ENCODE results near the gene MYL11.
A peak's percentile ranks its signal among the peaks of the same experiment; 100 is the strongest.
"Not testable (repeated sequence)": the region's sequence is repeated elsewhere in the genome, so short reads cannot be mapped to it uniquely, and the experiment has no call there.

The MYL11 gene

DNA sequence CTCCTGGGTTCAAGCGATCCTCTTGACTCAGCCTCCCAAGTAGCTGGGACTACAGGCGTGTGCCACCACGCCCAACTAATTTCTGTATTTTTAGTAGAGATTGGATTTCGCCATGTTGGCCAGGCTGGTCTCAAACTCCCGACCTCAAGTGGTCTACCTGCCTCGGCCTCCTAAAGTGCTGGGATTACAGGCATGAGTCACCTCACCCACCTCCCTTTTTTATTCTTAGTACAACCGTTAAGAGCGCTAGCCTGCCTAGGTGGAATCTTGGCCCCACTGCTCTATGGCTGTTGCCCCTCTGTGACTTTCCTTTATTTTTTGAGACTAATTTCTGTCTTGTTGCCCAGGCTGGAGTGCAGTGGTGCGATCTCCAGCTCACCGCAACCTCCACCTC lies 36.6 kb upstream of the MYL11 start:
- not testable (repeated sequence) for H4K91ac ChIP-seq (ENCODE audit: low read length); H3K9me3 ChIP-seq (ENCODE audit: control insufficient read depth, low read length); H2BK12ac ChIP-seq (ENCODE audit: low read length in 2 of 2); H3K23ac ChIP-seq (ENCODE audit: low read length in 2 of 2); H3K14ac ChIP-seq (ENCODE audit: low read length in 2 of 2); H3K27ac ChIP-seq (ENCODE audit: low read length, poor library complexity, severe bottlenecking); H2BK15ac ChIP-seq (ENCODE audit: low read depth, poor library complexity, severe bottlenecking); H3K4me3 ChIP-seq (ENCODE audit: insufficient read depth in 1 of 2, low read depth in 1 of 2, low read length in 2 of 2); H2BK120ac ChIP-seq (ENCODE audit: low read depth, low read length); H2BK5ac ChIP-seq (ENCODE audit: low read depth, low read length, poor library complexity, severe bottlenecking); H3K18ac ChIP-seq (ENCODE audit: low read depth in 1 of 2, low read length in 2 of 2); H4K8ac ChIP-seq (ENCODE audit: low read length); H3K4me1 ChIP-seq (ENCODE audit: control insufficient read depth, insufficient read depth, low read depth, low read length); H3K27me3 ChIP-seq (ENCODE audit: control insufficient read depth in 1 of 2, insufficient read depth in 1 of 2, low read length in 2 of 2); DNase-seq; H2AFZ ChIP-seq (ENCODE audit: low read depth, low read length); H2AK5ac ChIP-seq (ENCODE audit: low read length, severe bottlenecking); H3K4me2 ChIP-seq (ENCODE audit: low read length, poor library complexity, severe bottlenecking); H3K9ac ChIP-seq (ENCODE audit: low read length); H3K4ac ChIP-seq (ENCODE audit: low read depth in 1 of 2, low read length in 2 of 2); H3K79me1 ChIP-seq (replicated peaks; ENCODE audit: low read length, poor library complexity, severe bottlenecking); H3K36me3 ChIP-seq (ENCODE audit: control insufficient read depth in 1 of 2, insufficient read depth in 2 of 2, low read depth in 1 of 2, low read length in 2 of 2)
- 93% methylated on average over 9 of the region's 10 CpGs for WGBS

- not testable (repeated sequence) for H4K91ac ChIP-seq (ENCODE audit: low read length); H2BK12ac ChIP-seq (ENCODE audit: low read length in 2 of 2); H3K18ac ChIP-seq (ENCODE audit: low read depth in 1 of 2, low read length in 2 of 2); H3K4me2 ChIP-seq (ENCODE audit: low read length, poor library complexity, severe bottlenecking); H3K9ac ChIP-seq (ENCODE audit: low read length); H4K8ac ChIP-seq (ENCODE audit: low read length); H2AFZ ChIP-seq (ENCODE audit: low read depth, low read length); DNase-seq; H3K4me1 ChIP-seq (ENCODE audit: control insufficient read depth, insufficient read depth, low read depth, low read length); H3K23ac ChIP-seq (ENCODE audit: low read length in 2 of 2); H3K9me3 ChIP-seq (ENCODE audit: control insufficient read depth, low read length); H3K27me3 ChIP-seq (ENCODE audit: control insufficient read depth in 1 of 2, insufficient read depth in 1 of 2, low read length in 2 of 2); H3K79me1 ChIP-seq (replicated peaks; ENCODE audit: low read length, poor library complexity, severe bottlenecking); H2BK5ac ChIP-seq (ENCODE audit: low read depth, low read length, poor library complexity, severe bottlenecking); H3K36me3 ChIP-seq (ENCODE audit: control insufficient read depth in 1 of 2, insufficient read depth in 2 of 2, low read depth in 1 of 2, low read length in 2 of 2); H3K4ac ChIP-seq (ENCODE audit: low read depth in 1 of 2, low read length in 2 of 2); H2AK5ac ChIP-seq (ENCODE audit: low read length, severe bottlenecking); H2BK120ac ChIP-seq (ENCODE audit: low read depth, low read length); H3K14ac ChIP-seq (ENCODE audit: low read length in 2 of 2); H3K27ac ChIP-seq (ENCODE audit: low read length, poor library complexity, severe bottlenecking); H3K4me3 ChIP-seq (ENCODE audit: insufficient read depth in 1 of 2, low read depth in 1 of 2, low read length in 2 of 2); H2BK15ac ChIP-seq (ENCODE audit: low read depth, poor library complexity, severe bottlenecking)
- 98% methylated on average over 2 of the region's 5 CpGs for WGBS
Measured at GRCh38 chr16:30338715-30339114, 35.9 kb upstream of the MYL11 start.

DNA sequence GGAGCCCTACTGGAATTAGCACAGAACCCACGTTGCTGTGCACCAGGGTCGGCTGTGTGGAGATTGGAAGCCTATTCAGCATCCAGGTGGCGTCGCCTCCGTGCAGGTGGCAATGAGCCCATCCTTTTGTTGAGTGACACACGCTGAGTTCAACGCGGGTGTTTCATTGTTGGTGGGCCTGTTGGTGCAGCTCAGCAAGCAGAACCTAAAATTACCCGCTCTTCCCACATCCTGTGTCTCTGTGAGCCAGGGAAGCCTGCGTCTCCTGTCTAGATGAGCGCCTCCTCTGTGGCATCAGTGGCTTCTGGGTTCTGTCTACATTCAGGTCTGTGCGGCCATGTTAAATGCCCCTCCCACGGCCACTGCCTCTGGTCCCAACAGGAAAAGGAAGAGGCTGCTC lies 34.0 kb upstream of the MYL11 start:
- H3K27ac ChIP-seq (ENCODE audit: low read length, poor library complexity, severe bottlenecking) = no peak overlapping the region
- H2BK12ac ChIP-seq (ENCODE audit: low read length in 2 of 2) = no peak overlapping the region
- no peaks in the 10 kb centered on the region for H3K9me3 ChIP-seq (ENCODE audit: control insufficient read depth, low read length)
- peaks cover 8% of the 10 kb centered on the region for H3K79me1 ChIP-seq (replicated peaks; ENCODE audit: low read length, poor library complexity, severe bottlenecking)
- no peak overlapping the region for H2BK5ac ChIP-seq (ENCODE audit: low read depth, low read length, poor library complexity, severe bottlenecking)
- H2AK5ac ChIP-seq (ENCODE audit: low read length, severe bottlenecking) = no peak overlapping the region
- no peak overlapping the region for H3K23ac ChIP-seq (ENCODE audit: low read length in 2 of 2)
- H4K91ac ChIP-seq (ENCODE audit: low read length) = peak overlapping the region; percentile 10
- no peak overlapping the region for H3K4me2 ChIP-seq (ENCODE audit: low read length, poor library complexity, severe bottlenecking)
- H3K4ac ChIP-seq (ENCODE audit: low read depth in 1 of 2, low read length in 2 of 2) = no peak overlapping the region
- no peaks in the 10 kb centered on the region for H3K27me3 ChIP-seq (ENCODE audit: control insufficient read depth in 1 of 2, insufficient read depth in 1 of 2, low read length in 2 of 2)
- no peak overlapping the region for H2AFZ ChIP-seq (ENCODE audit: low read depth, low read length)
- peaks cover 8% of the 10 kb centered on the region for H3K4me1 ChIP-seq (ENCODE audit: control insufficient read depth, insufficient read depth, low read depth, low read length)
- no peak overlapping the region for H3K14ac ChIP-seq (ENCODE audit: low read length in 2 of 2)
- no peak overlapping the region for H4K8ac ChIP-seq (ENCODE audit: low read length)
- no peak for DNase-seq
- no peak overlapping the region for H3K9ac ChIP-seq (ENCODE audit: low read length)
- no peak overlapping the region for H3K4me3 ChIP-seq (ENCODE audit: insufficient read depth in 1 of 2, low read depth in 1 of 2, low read length in 2 of 2)
- no peak overlapping the region for H3K18ac ChIP-seq (ENCODE audit: low read depth in 1 of 2, low read length in 2 of 2)
- H3K36me3 ChIP-seq (ENCODE audit: control insufficient read depth in 1 of 2, insufficient read depth in 2 of 2, low read depth in 1 of 2, low read length in 2 of 2) = peaks cover 0 to 6% of the 10 kb centered on the region in 2 experiments
- 96% methylated on average over 13 of the region's 13 CpGs for WGBS
- H2BK15ac ChIP-seq (ENCODE audit: low read depth, poor library complexity, severe bottlenecking) = no peak overlapping the region
- H2BK120ac ChIP-seq (ENCODE audit: low read depth, low read length) = no peak overlapping the region

- not testable (repeated sequence) for H3K4me1 ChIP-seq (ENCODE audit: control insufficient read depth, insufficient read depth, low read depth, low read length); H3K14ac ChIP-seq (ENCODE audit: low read length in 2 of 2); H4K91ac ChIP-seq (ENCODE audit: low read length); H2AK5ac ChIP-seq (ENCODE audit: low read length, severe bottlenecking); H3K27me3 ChIP-seq (ENCODE audit: control insufficient read depth in 1 of 2, insufficient read depth in 1 of 2, low read length in 2 of 2); H3K4me2 ChIP-seq (ENCODE audit: low read length, poor library complexity, severe bottlenecking); H3K23ac ChIP-seq (ENCODE audit: low read length in 2 of 2); H3K79me1 ChIP-seq (replicated peaks; ENCODE audit: low read length, poor library complexity, severe bottlenecking); H3K9ac ChIP-seq (ENCODE audit: low read length); H3K9me3 ChIP-seq (ENCODE audit: control insufficient read depth, low read length); H3K4me3 ChIP-seq (ENCODE audit: insufficient read depth in 1 of 2, low read depth in 1 of 2, low read length in 2 of 2); H3K36me3 ChIP-seq (ENCODE audit: control insufficient read depth in 1 of 2, insufficient read depth in 2 of 2, low read depth in 1 of 2, low read length in 2 of 2); H2BK12ac ChIP-seq (ENCODE audit: low read length in 2 of 2); H3K18ac ChIP-seq (ENCODE audit: low read depth in 1 of 2, low read length in 2 of 2); H3K4ac ChIP-seq (ENCODE audit: low read depth in 1 of 2, low read length in 2 of 2); H4K8ac ChIP-seq (ENCODE audit: low read length); H3K27ac ChIP-seq (ENCODE audit: low read length, poor library complexity, severe bottlenecking); H2BK120ac ChIP-seq (ENCODE audit: low read depth, low read length); H2AFZ ChIP-seq (ENCODE audit: low read depth, low read length); H2BK5ac ChIP-seq (ENCODE audit: low read depth, low read length, poor library complexity, severe bottlenecking)
- 96% methylated on average over 8 of the region's 8 CpGs for WGBS
- DNase-seq = peak; percentile 35
- H2BK15ac ChIP-seq (ENCODE audit: low read depth, poor library complexity, severe bottlenecking) = peak overlapping the region; percentile 46
Measured at GRCh38 chr16:30341971-30342370, 32.6 kb upstream of the MYL11 start.
